Gastrocnemius medialis (tissue), 4 donors: ENCODE results near the gene SDCCAG8.

Source experiments
- POLR2A ChIP-seq, 2 donors: fragments of 450-650 bp; IDR thresholded peaks; one replicate each; pipeline ENCODE4 v1.6.1; 2017; ENCODE audit warnings: antibody characterized with exemption in 2 of 2, mild to moderate bottlenecking in 2 of 2, moderate library complexity in 2 of 2
- TF ChIP-seq, protein P1 (sequence below), 5 experiments: fragments of 450-650 bp in 3 of 5; fragments of 200-600 bp in 2 of 5; sonication (generic) in 2 of 5; IDR thresholded peaks in 4 of 5; conservative IDR thresholded peaks in 1 of 5; 1 replicate in 4 of 5; 2 replicates in 1 of 5; pipeline ENCODE4 v1.5.1; 2016 to 2019; ENCODE audit warnings: antibody characterized with exemption in 5 of 5, mild to moderate bottlenecking in 3 of 5, moderate library complexity in 3 of 5

DNA sequence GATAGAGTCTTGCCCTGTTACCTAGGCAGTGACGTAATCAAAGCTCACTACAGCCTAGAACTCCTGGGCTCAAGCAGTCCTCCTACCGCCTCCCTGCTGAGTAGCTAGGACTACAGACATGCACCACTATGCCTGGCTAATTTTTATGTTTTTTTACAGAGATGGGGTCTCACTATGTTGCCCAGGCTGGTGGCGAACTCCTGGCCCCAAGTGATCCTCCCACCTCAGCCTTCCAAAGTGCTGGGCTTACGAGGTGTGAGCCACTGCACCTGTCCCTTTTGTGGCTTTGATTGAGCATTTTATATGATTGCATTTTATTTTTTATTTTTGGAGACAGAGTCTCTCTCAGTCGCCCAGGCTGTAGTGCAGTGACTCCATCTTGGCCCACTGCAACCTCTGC is 25.8 kb downstream of the SDCCAG8 start:
- TF ChIP-seq, protein P1, sequence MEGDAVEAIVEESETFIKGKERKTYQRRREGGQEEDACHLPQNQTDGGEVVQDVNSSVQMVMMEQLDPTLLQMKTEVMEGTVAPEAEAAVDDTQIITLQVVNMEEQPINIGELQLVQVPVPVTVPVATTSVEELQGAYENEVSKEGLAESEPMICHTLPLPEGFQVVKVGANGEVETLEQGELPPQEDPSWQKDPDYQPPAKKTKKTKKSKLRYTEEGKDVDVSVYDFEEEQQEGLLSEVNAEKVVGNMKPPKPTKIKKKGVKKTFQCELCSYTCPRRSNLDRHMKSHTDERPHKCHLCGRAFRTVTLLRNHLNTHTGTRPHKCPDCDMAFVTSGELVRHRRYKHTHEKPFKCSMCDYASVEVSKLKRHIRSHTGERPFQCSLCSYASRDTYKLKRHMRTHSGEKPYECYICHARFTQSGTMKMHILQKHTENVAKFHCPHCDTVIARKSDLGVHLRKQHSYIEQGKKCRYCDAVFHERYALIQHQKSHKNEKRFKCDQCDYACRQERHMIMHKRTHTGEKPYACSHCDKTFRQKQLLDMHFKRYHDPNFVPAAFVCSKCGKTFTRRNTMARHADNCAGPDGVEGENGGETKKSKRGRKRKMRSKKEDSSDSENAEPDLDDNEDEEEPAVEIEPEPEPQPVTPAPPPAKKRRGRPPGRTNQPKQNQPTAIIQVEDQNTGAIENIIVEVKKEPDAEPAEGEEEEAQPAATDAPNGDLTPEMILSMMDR (IDR thresholded peaks at IDR 0.05 in 4 of 5, conservative IDR thresholded peaks at IDR 0.05 in 1 of 5), result no peak
- TF ChIP-seq POLR2A (IDR thresholded peaks at IDR 0.05), result no peak
